Fibroblast of villous mesenchyme (primary cell): ENCODE data around the gene LAMTOR2. TPM values are rescaled to one million over a fixed set of nuclear protein-coding genes. Genes with fewer than 3 reads are reported as not detected.

ENCODE experiments used
- DNase-seq: peaks from one replicate; pipeline ENCODE4 v3.0.0-alpha.2; 2010; ENCODE audit warnings: low read depth
- H3K4me3 ChIP-seq: 2 replicates; pipeline ENCODE4 v1.5.1; 2011; ENCODE audit warnings: low read depth, mild to moderate bottlenecking, low read length
- CTCF ChIP-seq: IDR thresholded peaks from 2 replicates; pipeline ENCODE4 v1.5.1; 2012; ENCODE audit warnings: low read depth, mild to moderate bottlenecking, low read length; ENCODE audit not compliant: insufficient read depth
- total RNA-seq: library from RNA; depleted of rRNA; stranded (reverse); fragments of >200 nt; gene quantifications from 2 replicates; pipeline ENCODE4 v1.2.3, GENCODE V29; 2012

LAMTOR2 gene
- total RNA-seq, 1 donor = 40.6 TPM

GRCh38 chr1:156052862-156053767 lies 1.5 kb upstream of the LAMTOR2 start:
- DNase-seq = peak; percentile 71

GRCh38 chr1:156053768-156054499 lies 648 bp upstream of the LAMTOR2 start, which contains the start of gene UBQLN4:
Gene UBQLN4, minus strand, starts transcription at chr1:156053798. Its CDS starts 97 bp downstream, at chr1:156053701.
- peak within 1 kb of the TSS; percentile 96 for H3K4me3 ChIP-seq
- peak; percentile 47 for TF ChIP-seq CTCF
- peak; percentile 89 for DNase-seq

More at GRCh38 chr1:156052862-156053767, 1.5 kb upstream of the LAMTOR2 start:
- H3K4me3 ChIP-seq = peak overlapping the region; percentile 84
- peak; percentile 37 for TF ChIP-seq CTCF

GRCh38 chr1:156055281-156056048 lies 883 bp downstream of the LAMTOR2 start:
- no peak for TF ChIP-seq CTCF
- no peak for DNase-seq
- peak overlapping the region; percentile 96 for H3K4me3 ChIP-seq

- TF ChIP-seq CTCF = no peak
- no peak for DNase-seq
- H3K4me3 ChIP-seq = no peak overlapping the region
Measured at GRCh38 chr1:156056326-156056849, 1.8 kb downstream of the LAMTOR2 start.

GRCh38 chr1:156060937-156061636 lies 6.5 kb downstream of the LAMTOR2 start, which contains the start of gene RAB25:
Gene RAB25, plus strand, starts transcription at chr1:156061160. Its CDS starts 241 bp downstream, at chr1:156061401.
- no peak within 1 kb of the TSS for H3K4me3 ChIP-seq
- no peak for TF ChIP-seq CTCF
- no peak for DNase-seq
